Kidney tubule cell (primary cell): ENCODE measurements around the gene FAM221A.
"Not testable (repeated sequence)": the region's sequence is repeated elsewhere in the genome, so short reads cannot be mapped to it uniquely, and the experiment has no call there.

Experiments
- DNase-seq: peaks from one replicate; pipeline ENCODE4 v3.0.0-alpha.2; 2018; ENCODE audit warnings: low spot score

Gene FAM221A

DNA sequence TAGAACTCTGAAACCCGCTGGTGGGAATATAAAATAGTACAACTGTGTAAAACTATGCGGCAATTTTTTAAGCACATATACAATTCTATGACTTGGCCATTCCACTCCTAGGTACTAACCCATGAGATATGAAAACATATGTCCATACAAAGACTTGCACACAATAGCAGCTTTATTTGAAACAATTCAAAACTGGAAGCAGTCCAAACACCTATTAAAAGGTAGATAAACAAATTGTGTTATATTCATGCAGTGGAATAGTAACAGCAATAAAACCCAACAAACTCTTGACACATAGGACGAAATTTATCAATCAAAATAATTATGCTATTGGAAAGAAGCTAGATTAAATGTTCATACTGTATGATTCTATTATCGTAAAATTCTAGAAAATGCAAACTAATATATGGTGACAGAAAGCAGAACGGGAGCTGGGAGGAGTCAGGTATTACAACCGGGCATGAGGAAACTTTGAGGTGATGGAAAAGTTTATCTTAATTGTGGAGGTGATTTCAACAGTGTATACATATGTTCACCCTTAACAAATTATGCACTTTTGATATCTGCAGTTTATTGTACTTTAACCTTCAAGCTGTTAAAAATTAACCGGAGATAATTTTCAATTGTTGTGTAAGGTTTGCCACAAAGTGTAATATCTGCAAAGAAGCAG, 29.2 kb downstream of the FAM221A start:
- no peak for DNase-seq

- DNase-seq: no peak
Measured at GRCh38 chr7:23710000-23710399, 30.0 kb downstream of the FAM221A start, which contains the start of gene STK31. Gene STK31 (plus strand): TSS chr7:23710219. CDS start chr7:23710286, 67 bp downstream.

GRCh38 chr7:23712368-23713284, 32.6 kb downstream of the FAM221A start:
- peak; percentile 72 for DNase-seq

- DNase-seq: peak; percentile 94
Measured at GRCh38 chr7:23713285-23714149, 33.5 kb downstream of the FAM221A start.

DNA sequence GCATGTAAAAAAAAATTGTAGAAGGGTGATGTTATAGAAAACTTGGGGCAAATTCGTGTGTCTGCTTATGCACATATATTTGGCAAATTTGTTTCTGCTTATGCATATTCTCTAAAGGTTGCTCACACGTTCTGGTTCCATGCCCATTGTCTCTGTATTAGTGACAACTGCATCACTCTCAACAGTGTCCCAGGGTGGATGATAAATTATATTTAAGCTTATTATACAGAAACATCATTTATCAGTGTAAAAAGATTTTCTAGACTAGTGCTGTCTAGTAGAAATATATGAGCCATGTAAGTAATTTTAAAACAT, 34.1 kb downstream of the FAM221A start:
- DNase-seq: no peak

DNA sequence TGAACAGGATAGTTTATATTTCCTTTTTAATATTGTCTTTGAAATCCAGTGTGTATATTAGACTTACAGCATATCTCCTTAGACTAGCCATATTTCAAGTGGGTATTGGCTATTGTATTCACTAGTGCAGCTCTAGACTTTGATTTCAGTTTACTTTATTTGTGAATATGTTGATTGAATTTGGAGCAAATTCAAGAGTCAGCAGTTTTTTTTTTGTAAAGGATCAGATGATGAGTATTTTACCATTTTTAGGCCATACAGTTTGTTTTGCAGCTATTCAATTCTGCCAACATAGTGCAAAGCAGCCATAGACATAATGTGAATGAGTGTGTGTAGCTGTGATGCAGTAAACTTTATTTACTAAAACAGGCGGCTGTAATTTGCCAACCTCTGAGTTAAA, 34.6 kb downstream of the FAM221A start:
- DNase-seq: no peak

- no peak for DNase-seq
Measured at GRCh38 chr7:23715099-23715498, 35.1 kb downstream of the FAM221A start.

GRCh38 chr7:23717788-23718187, 37.8 kb downstream of the FAM221A start:
- no peak for DNase-seq

DNA sequence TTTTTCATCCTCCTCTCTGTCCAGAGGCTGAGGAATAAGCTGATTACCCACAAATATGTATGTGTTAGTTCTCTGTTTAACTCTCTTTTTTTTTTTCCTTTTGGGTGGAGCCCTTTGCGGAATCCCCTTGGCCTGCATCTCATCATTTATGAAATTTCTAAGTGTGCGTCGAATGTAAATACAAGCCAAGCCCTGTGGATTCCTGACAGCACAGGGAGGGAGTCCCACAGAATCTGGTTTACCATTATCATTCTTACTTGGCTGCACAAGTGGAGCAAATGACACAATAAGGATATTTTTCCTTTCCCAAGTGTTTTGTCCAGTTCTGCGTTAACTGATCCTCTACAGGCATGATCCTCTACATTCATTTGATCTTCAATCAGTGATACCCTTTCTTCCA, 41.5 kb downstream of the FAM221A start:
- DNase-seq: no peak

GRCh38 chr7:23722587-23723216, 42.7 kb downstream of the FAM221A start:
- DNase-seq: not testable (repeated sequence)

- not testable (repeated sequence) for DNase-seq
Measured at GRCh38 chr7:23724113-23724512, 44.1 kb downstream of the FAM221A start.

DNA sequence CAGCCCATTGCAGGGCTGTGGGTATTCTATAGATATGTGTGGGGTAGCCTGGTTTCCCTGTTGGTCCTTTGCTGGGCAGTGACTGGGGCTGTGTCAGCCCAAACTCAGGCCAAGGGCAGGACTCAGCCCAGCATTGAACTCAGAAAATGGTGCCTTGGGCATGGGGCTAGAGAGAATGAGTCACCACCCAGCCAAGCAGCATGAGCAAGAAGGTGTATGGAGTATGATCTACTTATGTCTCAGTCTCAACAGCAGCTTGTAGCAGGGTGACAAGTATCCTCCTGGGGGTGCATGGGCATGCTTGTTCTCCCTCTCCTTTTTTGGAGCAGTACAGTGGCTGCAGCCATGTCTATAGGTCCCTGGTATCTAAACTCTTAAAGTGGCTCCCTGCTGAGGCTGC, 62.1 kb downstream of the FAM221A start:
- DNase-seq: peak; percentile 42

- DNase-seq: no peak
Measured at GRCh38 chr7:23743226-23743625, 63.2 kb downstream of the FAM221A start.

DNA sequence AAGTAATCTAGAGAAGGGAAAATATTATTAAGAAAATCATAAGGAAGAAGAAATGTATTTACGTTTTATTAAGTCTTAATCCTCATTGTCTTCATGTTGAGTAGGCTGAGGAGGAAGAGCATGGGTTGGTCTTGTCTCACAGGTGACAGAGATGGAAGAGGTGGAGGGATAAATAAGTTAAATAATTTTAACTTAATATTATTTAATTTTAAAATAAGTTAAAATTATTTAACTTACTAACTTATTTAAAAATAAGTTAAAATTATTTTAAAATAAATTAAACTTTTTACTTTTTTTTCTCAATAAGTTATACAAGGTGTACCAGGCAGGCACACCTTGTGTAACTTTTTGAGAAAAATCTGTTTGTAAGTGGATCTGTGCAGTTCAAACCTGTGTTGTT, 66.6 kb downstream of the FAM221A start:
- no peak for DNase-seq

DNA sequence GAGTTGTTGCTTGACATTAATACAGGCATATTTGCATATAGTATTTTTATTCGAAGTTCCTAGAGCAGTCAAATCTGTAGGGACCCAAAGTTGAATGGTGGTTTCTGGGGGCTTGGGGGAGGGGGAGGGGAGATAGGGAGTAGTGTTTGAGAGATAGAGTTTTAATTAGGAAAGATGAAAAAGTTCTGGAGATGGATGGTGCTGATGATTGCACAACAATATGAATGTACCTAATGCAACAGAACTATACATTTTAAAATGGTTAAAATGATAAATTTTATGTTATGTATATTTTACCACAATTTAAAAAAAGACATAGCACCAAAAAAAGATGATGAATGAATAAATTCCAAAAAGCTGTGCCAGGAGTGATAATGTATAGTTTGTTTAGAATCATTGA, 71.9 kb downstream of the FAM221A start:
- DNase-seq: no peak
